ENCODE data around the gene C22orf23. TPM values are rescaled to one million over a fixed set of nuclear protein-coding genes. Genes with fewer than 3 reads are reported as not detected.

C22orf23 gene
- total and polyA plus RNA-seq, 9 of the 15 experiments (the other 6 are each of a cell fraction or from before 2014, with no cell fraction given) = 0.25 to 1.0 (median 0.53) TPM

GRCh38 chr22:37922191-37922590, 31.2 kb downstream of the C22orf23 start:
- no peak overlapping the region for H2AFZ ChIP-seq (ENCODE audit: low read depth, low read length)
- no peak for DNase-seq (ENCODE audit: extremely low read depth in 1 of 4, low spot score in 3 of 4)

GRCh38 chr22:37920126-37920525, 33.3 kb downstream of the C22orf23 start:
- POLR2A ChIA-PET = interaction anchor here (0.7 kb wide), 1 partner anchor 112 kb away, joined by 3 read pairs; no protein-coding TSS in a partner anchor
- no peak overlapping the region for H3K9ac ChIP-seq (ENCODE audit: insufficient read depth in 1 of 2, low read depth in 2 of 2, low read length in 2 of 2)
- H3K79me2 ChIP-seq (ENCODE audit: control insufficient read depth, insufficient read depth, low read length) = no peaks in the 10 kb centered on the region
- H2AFZ ChIP-seq (ENCODE audit: low read depth, low read length) = no peak overlapping the region
- H3K4me3 ChIP-seq = no peak overlapping the region
- no peak for FAIRE-seq
- in situ Hi-C loops (cut with MboI) = no loop called here
- no peak for DNase-seq (ENCODE audit: extremely low read depth in 1 of 4, low spot score in 3 of 4)
- no peaks in the 10 kb centered on the region for H3K27me3 ChIP-seq (ENCODE audit: control insufficient read depth in 2 of 2, insufficient read depth in 2 of 2, low read length in 2 of 2)
- H4K20me1 ChIP-seq (replicated peaks; ENCODE audit: control insufficient read depth, insufficient read depth, low read length) = no peaks in the 10 kb centered on the region
- CTCF ChIA-PET (ENCODE audit: low intra/inter-chr PET ratio) = no interaction called here
- no peak overlapping the region for H3K27ac ChIP-seq (ENCODE audit: extremely low read depth, low read depth, low read length)
- no peaks in the 10 kb centered on the region for H3K9me1 ChIP-seq (ENCODE audit: control insufficient read depth, insufficient read depth, low read length)
- ATAC-seq = no peak
- intact Hi-C loops (cut with micrococcal nuclease) = no loop called here
- no peaks in the 10 kb centered on the region for H3K9me3 ChIP-seq (replicated peaks; ENCODE audit: control insufficient read depth, insufficient read depth, low read depth, low read length)
- H3K4me1 ChIP-seq (replicated peaks in 1 of 2; ENCODE audit: control insufficient read depth in 2 of 2, insufficient read depth in 2 of 2, low read length in 2 of 2) = peaks cover 0 to 6% of the 10 kb centered on the region in 2 experiments; a peak in 1 of 5 replicates
- no peak overlapping the region for H3K4me2 ChIP-seq (ENCODE audit: insufficient read depth, low read length)
- WGBS (ENCODE audit: insufficient coverage, low coverage, missing lambda C conversion rate) = 76% methylated on average over 5 of the region's 5 CpGs
- H3K36me3 ChIP-seq (ENCODE audit: control insufficient read depth, insufficient read depth, low read length) = peaks cover 15% of the 10 kb centered on the region; the same call in 1 of the 3 replicates
- BruUV-seq (replicated peaks) = no TSS peak
- TF ChIP-seq, protein P1, sequence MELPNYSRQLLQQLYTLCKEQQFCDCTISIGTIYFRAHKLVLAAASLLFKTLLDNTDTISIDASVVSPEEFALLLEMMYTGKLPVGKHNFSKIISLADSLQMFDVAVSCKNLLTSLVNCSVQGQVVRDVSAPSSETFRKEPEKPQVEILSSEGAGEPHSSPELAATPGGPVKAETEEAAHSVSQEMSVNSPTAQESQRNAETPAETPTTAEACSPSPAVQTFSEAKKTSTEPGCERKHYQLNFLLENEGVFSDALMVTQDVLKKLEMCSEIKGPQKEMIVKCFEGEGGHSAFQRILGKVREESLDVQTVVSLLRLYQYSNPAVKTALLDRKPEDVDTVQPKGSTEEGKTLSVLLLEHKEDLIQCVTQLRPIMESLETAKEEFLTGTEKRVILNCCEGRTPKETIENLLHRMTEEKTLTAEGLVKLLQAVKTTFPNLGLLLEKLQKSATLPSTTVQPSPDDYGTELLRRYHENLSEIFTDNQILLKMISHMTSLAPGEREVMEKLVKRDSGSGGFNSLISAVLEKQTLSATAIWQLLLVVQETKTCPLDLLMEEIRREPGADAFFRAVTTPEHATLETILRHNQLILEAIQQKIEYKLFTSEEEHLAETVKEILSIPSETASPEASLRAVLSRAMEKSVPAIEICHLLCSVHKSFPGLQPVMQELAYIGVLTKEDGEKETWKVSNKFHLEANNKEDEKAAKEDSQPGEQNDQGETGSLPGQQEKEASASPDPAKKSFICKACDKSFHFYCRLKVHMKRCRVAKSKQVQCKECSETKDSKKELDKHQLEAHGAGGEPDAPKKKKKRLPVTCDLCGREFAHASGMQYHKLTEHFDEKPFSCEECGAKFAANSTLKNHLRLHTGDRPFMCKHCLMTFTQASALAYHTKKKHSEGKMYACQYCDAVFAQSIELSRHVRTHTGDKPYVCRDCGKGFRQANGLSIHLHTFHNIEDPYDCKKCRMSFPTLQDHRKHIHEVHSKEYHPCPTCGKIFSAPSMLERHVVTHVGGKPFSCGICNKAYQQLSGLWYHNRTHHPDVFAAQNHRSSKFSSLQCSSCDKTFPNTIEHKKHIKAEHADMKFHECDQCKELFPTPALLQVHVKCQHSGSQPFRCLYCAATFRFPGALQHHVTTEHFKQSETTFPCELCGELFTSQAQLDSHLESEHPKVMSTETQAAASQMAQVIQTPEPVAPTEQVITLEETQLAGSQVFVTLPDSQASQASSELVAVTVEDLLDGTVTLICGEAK (IDR thresholded peaks at IDR 0.05) = no peak
- TF ChIP-seq, protein P1 (CRISPR knock-in tag; IDR thresholded peaks at IDR 0.05) = no peak

More at GRCh38 chr22:37922191-37922590, 31.2 kb downstream of the C22orf23 start:
- ATAC-seq = no peak
- no TSS peak for BruUV-seq (replicated peaks)
- Histone ChIP-seq H3K79me2 (ENCODE audit: control insufficient read depth, insufficient read depth, low read length) (no peaks in the 10 kb centered on the region), H3K9me1 (ENCODE audit: control insufficient read depth, insufficient read depth, low read length) (no peaks in the 10 kb centered on the region), H3K4me3 (no peak overlapping the region), H4K20me1 (replicated peaks; ENCODE audit: control insufficient read depth, insufficient read depth, low read length) (no peaks in the 10 kb centered on the region), H3K36me3 (ENCODE audit: control insufficient read depth, insufficient read depth, low read length) (peaks cover 27% of the 10 kb centered on the region; the same call in 2 of the 3 replicates), H3K9me3 (replicated peaks; ENCODE audit: control insufficient read depth, insufficient read depth, low read depth, low read length) (no peaks in the 10 kb centered on the region), H3K4me1 (replicated peaks in 1 of 2; ENCODE audit: control insufficient read depth in 2 of 2, insufficient read depth in 2 of 2, low read length in 2 of 2) (peaks cover 0 to 6% of the 10 kb centered on the region in 2 experiments; a peak in 1 of 5 replicates), H3K27ac (ENCODE audit: extremely low read depth, low read depth, low read length) (no peak overlapping the region), H3K27me3 (ENCODE audit: control insufficient read depth in 2 of 2, insufficient read depth in 2 of 2, low read length in 2 of 2) (no peaks in the 10 kb centered on the region), H3K9ac (ENCODE audit: insufficient read depth in 1 of 2, low read depth in 2 of 2, low read length in 2 of 2) (no peak overlapping the region), H3K4me2 (ENCODE audit: insufficient read depth, low read length) (no peak overlapping the region)
- FAIRE-seq = no peak
- intact Hi-C loops (cut with micrococcal nuclease) = no loop called here
- CTCF ChIA-PET (ENCODE audit: low intra/inter-chr PET ratio) = no interaction called here
- in situ Hi-C loops (cut with MboI) = no loop called here
- POLR2A ChIA-PET = no interaction called here
- TF ChIP-seq NR2F6 (CRISPR knock-in tag; IDR thresholded peaks at IDR 0.05) (no peak), KAT7 (CRISPR knock-in tag; IDR thresholded peaks at IDR 0.05; ENCODE audit: borderline replicate concordance) (no peak), SRSF9 (IDR thresholded peaks at IDR 0.05; ENCODE audit: borderline replicate concordance, low read depth, low read length) (no peak), ZKSCAN8 (CRISPR knock-in tag; IDR thresholded peaks at IDR 0.05) (no peak)
- 100% methylated on average over 1 of the region's 11 CpGs for WGBS (ENCODE audit: insufficient coverage, low coverage, missing lambda C conversion rate)

All from K562 (cell line).